GM19324 (cell line): ENCODE data around the gene FHIP1A.

Source experiments
- ATAC-seq: cut with Tn5 transposase; IDR thresholded peaks from one replicate; pipeline ENCODE4 v1.9.1; 2021; ENCODE audit warnings: mild to moderate bottlenecking, moderate library complexity; ENCODE audit not compliant: unreplicated experiment, low FRiP score

Gene FHIP1A

DNA sequence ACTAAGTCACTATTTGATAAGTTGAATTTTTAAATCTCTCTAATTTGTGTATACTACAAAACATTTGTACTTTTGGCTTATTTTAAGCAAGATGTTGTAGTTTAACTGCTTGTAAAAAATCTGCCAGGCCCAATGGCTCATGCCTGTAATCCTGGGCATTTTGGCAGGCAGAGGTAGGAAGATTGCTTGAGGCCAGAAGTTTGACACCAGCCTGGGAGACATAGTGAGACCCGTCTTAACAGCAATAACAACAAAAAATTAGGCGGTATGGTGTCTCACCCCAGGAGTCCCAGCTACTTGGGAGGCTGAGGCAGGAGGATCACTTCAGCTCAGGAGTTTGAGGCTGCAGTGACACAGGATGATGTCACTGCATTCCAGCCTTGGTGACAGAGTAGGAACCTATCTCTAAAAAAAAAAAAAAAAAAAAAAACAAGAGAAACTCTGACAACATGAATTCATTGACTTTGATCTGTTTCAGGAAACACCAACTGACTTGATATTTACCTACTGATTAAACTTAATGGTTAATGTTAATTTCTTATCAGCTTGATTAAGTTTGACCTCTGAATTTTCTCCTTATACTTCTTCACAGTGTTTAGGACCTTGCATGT is 8.9 kb downstream of the FHIP1A start:
- no peak for ATAC-seq

DNA sequence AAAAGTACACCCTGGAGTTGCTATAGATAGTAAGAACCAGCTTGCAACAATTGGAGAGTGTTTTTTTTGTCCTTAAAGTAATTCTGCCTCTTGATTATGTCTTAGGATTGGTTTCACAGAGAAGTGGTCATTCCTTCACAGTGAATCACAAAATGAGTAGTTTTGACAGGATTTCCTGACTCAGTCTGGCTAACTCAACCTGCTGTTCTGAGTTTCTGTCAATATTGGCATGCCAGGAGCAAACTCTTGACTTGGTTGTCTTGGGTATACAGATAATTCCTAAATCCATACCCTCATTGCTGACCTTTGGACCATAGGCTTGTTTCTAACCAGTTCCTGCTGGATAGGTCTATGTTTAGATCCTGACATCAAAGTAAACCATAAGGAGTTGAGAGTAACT is 9.4 kb downstream of the FHIP1A start:
- no peak for ATAC-seq

DNA sequence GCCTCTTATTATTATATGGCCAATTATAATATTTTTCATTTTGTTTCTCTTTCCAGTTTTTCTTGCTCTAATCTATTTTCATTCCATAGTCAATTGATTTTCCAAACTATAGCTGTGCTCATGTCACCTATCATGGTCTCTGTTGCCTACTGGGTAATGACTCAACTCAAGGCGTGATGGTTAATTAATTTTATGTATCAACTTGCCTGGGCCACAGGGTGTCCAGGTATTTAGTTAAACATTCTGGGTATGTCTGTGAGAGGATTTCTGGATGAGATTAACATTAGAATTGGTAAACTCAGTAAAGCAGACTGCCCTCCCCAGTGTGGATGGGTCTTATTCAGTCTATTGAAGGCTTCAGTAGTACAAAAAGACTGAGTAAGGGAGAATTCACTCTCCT is 9.9 kb downstream of the FHIP1A start:
- no peak for ATAC-seq

DNA sequence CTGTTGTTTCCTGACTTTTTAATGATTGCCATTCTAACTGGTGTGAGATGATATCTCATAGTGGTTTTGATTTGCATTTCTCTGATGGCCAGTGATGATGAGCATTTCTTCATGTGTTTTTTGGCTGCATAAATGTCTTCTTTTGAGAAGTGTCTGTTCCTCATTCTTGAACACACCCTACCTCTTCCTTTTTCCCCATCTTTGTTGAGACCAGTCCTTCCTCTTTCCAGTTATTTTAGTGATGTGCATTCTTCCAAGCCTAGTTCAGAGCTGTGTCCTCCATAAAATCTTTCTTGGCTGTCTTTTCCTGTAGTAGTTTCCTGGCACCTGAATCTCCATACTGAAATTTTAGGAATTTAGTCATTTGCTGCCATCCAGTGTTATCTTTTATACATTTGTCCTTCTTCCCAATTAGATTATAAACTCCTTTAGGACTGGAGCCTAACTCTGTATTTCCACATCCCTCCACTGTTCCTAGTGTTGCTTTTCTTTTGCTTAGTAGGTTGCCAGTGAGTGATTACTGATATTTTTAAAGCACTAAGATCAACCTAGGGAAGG is 11.4 kb downstream of the FHIP1A start:
- ATAC-seq, result no peak

GRCh38 chr4:151422854-151423253 is 13.9 kb downstream of the FHIP1A start:
- no peak for ATAC-seq

DNA sequence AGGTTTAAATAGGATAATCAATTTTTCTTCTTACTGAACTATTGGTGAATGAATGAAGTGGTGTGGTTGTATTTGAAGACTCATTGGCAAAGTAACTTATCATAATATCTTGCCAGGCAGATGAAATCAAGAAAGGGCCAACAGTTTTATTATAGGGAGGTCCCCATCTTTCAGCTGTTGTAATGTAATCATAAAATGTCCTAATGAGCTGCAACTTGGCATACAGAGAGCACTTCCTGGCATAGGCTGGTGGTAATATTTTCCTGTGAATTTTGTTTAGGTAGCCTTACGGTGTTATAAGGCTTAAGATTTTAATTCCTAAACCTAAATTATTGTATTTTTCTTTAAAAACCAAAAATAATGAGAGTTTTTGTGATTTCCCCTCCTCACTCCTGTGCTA is 17.5 kb downstream of the FHIP1A start:
- no peak for ATAC-seq

DNA sequence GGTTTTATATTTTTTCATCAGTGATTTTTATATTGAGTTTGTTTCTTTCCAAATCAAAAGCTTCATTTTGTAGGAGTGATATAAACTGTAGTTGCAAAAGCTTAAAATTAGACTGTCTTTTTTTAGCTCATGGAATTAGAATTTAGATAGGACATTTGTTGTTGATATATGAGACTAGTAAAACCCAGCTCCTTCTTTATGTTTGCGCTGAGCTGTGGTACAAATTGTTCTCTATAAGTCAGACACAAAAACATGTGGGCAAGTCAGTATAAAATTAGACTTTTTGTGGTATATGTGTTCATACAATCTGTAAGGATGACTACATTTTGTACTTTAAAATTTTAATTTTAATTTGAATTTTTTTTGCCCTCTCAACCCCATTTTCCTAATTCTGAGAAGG is 18.3 kb downstream of the FHIP1A start:
- ATAC-seq, result no peak

DNA sequence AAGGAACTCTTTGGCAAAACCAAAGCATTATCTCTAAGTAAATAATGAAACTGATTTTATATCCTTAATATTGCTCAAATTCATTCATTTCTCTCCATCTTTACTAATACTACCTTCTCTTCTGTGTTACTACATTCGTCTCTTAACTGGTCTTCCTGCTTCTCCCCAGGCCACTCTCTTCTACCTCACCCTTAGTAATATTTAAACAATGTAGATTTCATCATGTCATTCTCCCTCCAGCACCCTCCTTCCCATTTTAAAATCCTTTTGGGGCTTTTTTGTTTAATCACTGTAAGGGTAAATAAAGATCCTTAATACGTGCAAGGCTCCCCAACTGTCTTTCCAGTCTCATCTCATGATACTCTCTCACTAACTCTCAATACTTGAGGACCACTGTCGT is 19.4 kb downstream of the FHIP1A start:
- no peak for ATAC-seq

DNA sequence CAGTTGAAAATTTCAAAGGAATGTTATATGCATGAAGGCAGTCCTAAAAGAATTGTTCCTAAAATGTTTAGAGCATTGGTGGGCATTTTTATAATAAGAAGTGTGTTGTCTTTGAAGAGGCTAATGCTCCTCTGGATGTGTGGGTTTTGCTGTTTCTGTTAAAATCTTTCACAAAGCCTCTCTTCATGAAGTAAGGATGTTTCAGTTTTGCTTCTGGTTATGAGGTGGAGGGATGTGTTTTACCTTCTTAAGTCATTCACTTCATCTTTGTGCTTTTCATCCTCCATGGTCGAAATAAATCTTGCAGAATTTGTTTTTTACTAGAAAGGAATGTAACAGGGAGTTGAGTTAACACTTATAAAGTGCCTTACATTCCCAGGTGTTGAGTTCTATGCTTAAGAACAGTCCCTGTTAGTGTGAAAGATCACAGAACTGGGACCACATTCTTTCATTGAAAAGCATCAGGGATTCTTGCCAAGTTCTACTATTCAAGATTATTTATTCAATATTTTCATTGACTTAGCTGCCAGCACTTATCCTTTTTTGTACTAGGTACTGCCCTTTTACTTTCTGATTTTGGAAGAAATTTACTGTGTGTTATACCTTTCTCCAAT is 21.1 kb downstream of the FHIP1A start:
- ATAC-seq, result peak; percentile 70

- ATAC-seq, result no peak
Measured at GRCh38 chr4:151430740-151431457, 21.9 kb downstream of the FHIP1A start.

GRCh38 chr4:151431728-151432127 is 22.8 kb downstream of the FHIP1A start:
- ATAC-seq, result no peak

DNA sequence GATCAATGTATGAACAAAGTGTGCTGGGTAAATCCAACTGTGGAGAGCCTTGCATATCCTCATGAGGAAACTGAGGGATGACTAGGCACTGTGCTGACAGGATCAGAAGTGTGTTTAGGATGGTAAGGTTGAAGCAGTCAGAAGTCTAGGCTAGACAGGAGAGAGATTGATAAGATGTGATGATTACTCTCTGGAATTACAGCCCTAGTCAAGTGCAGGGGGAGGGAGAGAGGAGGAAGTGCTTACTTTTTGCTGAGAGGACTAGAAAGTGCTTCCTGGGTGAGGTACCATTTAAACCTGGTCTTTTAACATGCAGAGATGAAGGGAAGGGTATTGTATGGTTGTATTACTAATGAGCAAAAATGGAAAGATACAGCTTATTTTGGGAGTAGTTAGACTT is 23.7 kb downstream of the FHIP1A start:
- no peak for ATAC-seq

GRCh38 chr4:151434183-151434860 is 25.3 kb downstream of the FHIP1A start:
- no peak for ATAC-seq

DNA sequence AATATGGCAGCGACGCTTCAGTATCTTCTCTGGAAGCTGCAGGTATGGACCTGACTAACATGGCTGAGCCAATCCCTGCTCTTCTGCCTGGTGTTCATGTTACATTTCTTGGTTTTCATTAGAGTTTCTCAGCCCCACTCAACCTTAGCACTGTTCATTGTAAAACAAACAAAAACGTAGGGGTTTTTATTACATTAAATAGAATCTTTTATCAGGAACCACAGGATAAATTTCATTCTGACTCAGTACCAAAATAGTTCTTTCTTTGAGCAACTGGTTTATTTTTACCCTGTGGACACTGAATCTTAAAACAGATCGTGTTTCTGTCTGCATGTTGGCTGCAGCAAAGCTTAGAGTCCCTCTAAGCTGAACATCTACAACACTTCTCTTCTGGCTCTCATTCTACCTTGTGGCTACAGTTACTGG is 27.1 kb downstream of the FHIP1A start:
- ATAC-seq, result no peak

GRCh38 chr4:151437505-151437904 is 28.5 kb downstream of the FHIP1A start:
- no peak for ATAC-seq

GRCh38 chr4:151438154-151438553 is 29.2 kb downstream of the FHIP1A start:
- no peak for ATAC-seq

DNA sequence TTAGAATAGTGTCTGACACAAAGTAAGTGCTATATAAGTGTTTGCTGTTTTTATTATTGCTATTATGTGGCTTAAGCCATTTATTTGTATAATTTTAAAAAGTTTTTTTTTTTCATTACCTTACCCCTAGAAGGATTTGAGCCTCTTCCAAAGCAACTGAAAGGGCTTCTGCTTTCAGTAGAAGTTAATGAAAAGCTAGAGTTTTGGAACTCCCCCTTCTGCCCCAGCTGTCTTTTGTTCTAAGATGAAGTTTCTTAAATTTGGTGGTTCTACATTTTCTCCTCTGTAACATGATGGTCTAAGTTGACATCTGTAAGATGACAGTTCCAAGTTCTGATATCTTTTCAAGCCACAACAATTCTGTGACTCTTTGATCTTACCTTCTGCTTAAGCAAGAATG is 30.3 kb downstream of the FHIP1A start:
- ATAC-seq, result peak; percentile 53

- ATAC-seq, result no peak
Measured at GRCh38 chr4:151442002-151442401, 33.0 kb downstream of the FHIP1A start.

DNA sequence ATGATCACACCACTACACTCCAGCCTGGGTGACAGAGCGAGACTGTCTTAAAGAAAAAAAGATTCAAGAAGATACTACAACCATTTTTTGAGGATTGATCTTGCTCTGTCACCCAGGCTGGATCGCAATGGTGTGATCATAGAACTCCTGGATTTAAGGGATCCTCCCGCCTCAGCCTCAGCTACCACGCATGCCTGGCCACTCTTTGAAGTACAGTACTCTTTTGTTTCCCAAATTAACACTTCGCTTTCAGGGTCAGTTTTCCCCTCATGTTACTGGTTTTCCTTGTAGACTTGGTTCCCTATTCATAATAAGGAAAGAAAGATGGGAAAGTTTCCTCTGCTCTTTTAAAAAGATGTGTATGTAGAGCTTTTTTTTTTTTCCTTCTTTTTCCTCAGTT is 34.3 kb downstream of the FHIP1A start:
- ATAC-seq, result no peak

DNA sequence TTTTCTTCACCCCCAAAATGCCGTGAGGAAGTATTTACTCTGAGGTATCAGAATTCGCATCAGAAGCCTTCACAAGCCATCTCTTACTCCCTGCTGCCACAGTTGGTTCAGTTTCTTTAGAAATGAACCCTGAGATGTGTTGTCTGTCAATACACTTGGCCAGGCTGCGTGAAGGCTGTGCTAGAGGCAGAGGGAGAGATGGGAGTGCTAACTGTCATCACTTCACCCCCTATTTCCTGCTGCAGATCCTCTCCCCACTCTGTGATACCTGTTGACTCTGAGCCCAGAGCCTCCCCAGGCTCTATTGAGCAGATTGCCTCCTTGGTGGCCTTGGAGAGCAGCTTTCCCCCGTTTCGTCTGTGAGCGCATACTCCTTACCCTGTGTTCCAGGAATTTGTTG is 34.8 kb downstream of the FHIP1A start:
- ATAC-seq, result no peak

DNA sequence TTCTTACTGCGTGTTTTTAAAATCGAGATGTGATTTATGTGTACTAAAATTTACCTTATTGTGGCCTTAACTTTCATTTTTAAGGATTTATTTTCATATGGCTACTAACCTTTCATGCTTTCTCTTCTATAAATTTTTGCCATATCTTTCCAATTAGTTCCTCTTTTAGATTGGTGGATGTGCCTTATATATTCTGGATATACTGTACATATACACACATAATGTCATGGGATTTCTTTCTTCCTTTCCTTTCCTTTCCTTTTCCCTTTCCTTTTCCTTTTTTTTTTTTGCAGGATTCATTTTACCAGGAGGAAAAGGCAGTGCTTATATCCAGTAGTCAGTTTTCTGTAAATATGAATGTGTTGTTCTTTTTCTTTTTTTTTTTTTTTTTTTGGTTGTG is 37.2 kb downstream of the FHIP1A start:
- ATAC-seq, result no peak
